Right atrium auricular region (tissue), 2 donors: Measurements from ENCODE around the gene IFNA17. TPM values are rescaled to one million over a fixed set of nuclear protein-coding genes. Genes with fewer than 3 reads are reported as not detected.
A peak's percentile ranks its signal among the peaks of the same experiment; 100 is the strongest.
"Not testable (repeated sequence)": the region's sequence is repeated elsewhere in the genome, so short reads cannot be mapped to it uniquely, and the experiment has no call there.

Experiments used
- DNase-seq: peaks from one replicate; pipeline ENCODE4 v3.0.0-alpha.2; 2019; ENCODE audit warnings: low spot score
- H3K27ac ChIP-seq, 2 donors: fragments of 200-600 bp; sonication (generic); 1 replicate in 1 of 2; 2 replicates in 1 of 2; pipeline ENCODE4 v1.5.1; 2016 to 2019
- H3K27me3 ChIP-seq, 2 donors: fragments of 200-600 bp; sonication (generic); one replicate each; pipeline versions ENCODE4 v1.5.1 to v1.6.0; 2017 to 2019
- H3K36me3 ChIP-seq: fragments of 200-600 bp; sonication (generic); one replicate; pipeline ENCODE4 v1.5.1; 2016
- H3K4me1 ChIP-seq, 2 donors: fragments of 200-600 bp; sonication (generic); one replicate each; pipeline versions ENCODE4 v1.5.1 to v1.6.0; 2017 to 2019
- H3K4me3 ChIP-seq, 2 donors: fragments of 200-600 bp; sonication (generic); 1 replicate in 1 of 2; 2 replicates in 1 of 2; pipeline ENCODE4 v1.5.1; 2017 to 2019; ENCODE audit warnings: mild to moderate bottlenecking in 1 of 2, moderate library complexity in 1 of 2
- H3K9me3 ChIP-seq, 2 donors: fragments of 200-600 bp; sonication (generic); one replicate each; pipeline ENCODE4 v1.5.1; 2019
- CTCF ChIP-seq, 2 donors: fragments of 200-600 bp; sonication (generic); IDR thresholded peaks; one replicate each; pipeline ENCODE4 v1.5.1; 2019; ENCODE audit warnings: antibody characterized with exemption in 2 of 2
- total RNA-seq, 2 donors: library from RNA; depleted of rRNA; stranded (reverse); fragments of >200 nt; gene quantifications; one replicate each; pipeline ENCODE4 v1.1.0, GENCODE V29; 2016

IFNA17 gene
- total RNA-seq, 2 donors from 2014 or later, result not detected

GRCh38 chr9:21213411-21214326 is 14.4 kb downstream of the IFNA17 start:
- H3K36me3 ChIP-seq, H3K4me1 ChIP-seq, H3K27me3 ChIP-seq, H3K27ac ChIP-seq, H3K9me3 ChIP-seq, DNase-seq, H3K4me3 ChIP-seq: not testable (repeated sequence)
- peak in 1 of 2 donors; percentile 15 for TF ChIP-seq CTCF (IDR thresholded peaks at IDR 0.05)

GRCh38 chr9:21212160-21212559 is 15.9 kb downstream of the IFNA17 start:
- not testable (repeated sequence) for H3K27ac ChIP-seq, H3K4me1 ChIP-seq, DNase-seq, H3K27me3 ChIP-seq, H3K4me3 ChIP-seq, H3K36me3 ChIP-seq, H3K9me3 ChIP-seq

GRCh38 chr9:21210782-21211181 is 17.2 kb downstream of the IFNA17 start:
- H3K9me3 ChIP-seq, H3K4me1 ChIP-seq, H3K27me3 ChIP-seq, H3K36me3 ChIP-seq, H3K27ac ChIP-seq, DNase-seq, H3K4me3 ChIP-seq: not testable (repeated sequence)

- no peak for DNase-seq
- Histone ChIP-seq H3K9me3 (no peaks in the 10 kb centered on the region), H3K36me3 (no peaks in the 10 kb centered on the region), H3K27me3 (no peaks in the 10 kb centered on the region), H3K4me1 (no peaks in the 10 kb centered on the region), H3K4me3 (no peak overlapping the region), H3K27ac (no peak overlapping the region)
- no peak for TF ChIP-seq CTCF (IDR thresholded peaks at IDR 0.05)
Observed at GRCh38 chr9:21210311-21210710, 17.7 kb downstream of the IFNA17 start.

GRCh38 chr9:21207043-21207442 is 21.0 kb downstream of the IFNA17 start, which contains the start of gene IFNA10:
TSS of gene IFNA10 (minus strand) at chr9:21207143. CDS start at chr9:21207097, 46 bp downstream.
- H3K27ac ChIP-seq, H3K27me3 ChIP-seq, H3K4me1 ChIP-seq, H3K9me3 ChIP-seq, H3K4me3 ChIP-seq, H3K36me3 ChIP-seq, DNase-seq: not testable (repeated sequence)

DNA sequence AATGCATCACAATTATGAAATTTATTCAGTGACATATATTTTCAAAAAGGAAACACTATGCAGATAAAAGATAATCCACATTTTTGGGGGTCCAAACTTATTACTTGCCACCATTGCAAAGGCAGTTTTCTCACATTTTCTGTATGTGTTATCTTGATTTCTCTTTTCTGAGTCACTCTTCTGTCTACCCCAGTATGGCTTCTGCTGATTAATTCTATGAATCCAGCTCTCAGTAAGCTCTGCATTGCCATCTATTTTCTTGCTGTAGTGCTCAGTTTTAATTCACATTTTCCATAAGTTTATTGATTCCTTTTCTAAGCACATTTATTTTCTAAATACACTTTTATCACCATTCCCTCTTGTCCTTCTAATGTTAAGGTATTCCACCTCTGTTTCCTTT is 22.8 kb downstream of the IFNA17 start:
- Histone ChIP-seq H3K4me3 (no peak overlapping the region), H3K4me1 (no peaks in the 10 kb centered on the region), H3K36me3 (no peaks in the 10 kb centered on the region), H3K9me3 (no peaks in the 10 kb centered on the region), H3K27ac (no peak overlapping the region), H3K27me3 (no peaks in the 10 kb centered on the region)
- TF ChIP-seq CTCF (IDR thresholded peaks at IDR 0.05), result no peak
- no peak for DNase-seq

DNA sequence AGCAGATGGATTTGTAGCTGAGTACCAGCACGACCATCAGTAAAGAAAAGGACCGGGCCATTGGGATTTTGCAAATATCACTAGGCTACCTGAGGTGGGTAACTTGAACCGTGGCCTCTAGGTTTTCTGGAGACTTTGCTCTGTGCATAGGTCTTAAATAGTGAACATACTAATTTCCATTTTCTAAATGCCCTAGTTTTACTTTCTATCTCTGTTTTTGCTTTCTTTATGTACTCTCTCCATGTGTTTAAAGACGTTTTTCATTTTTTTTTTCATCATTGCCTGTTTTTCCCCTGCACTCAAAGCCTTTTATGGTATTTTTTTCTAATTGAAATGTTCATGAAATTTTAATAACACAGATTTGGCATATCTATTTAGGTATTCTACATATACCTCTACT is 25.9 kb downstream of the IFNA17 start, which contains the start of gene IFNA7:
IFNA7 (minus strand) TSS at position 101 of the 400 bp plus-strand sequence; CDS start at position 61, 40 bp downstream.
- H3K4me3 ChIP-seq, DNase-seq, H3K9me3 ChIP-seq, H3K36me3 ChIP-seq, H3K27me3 ChIP-seq, H3K4me1 ChIP-seq, H3K27ac ChIP-seq: not testable (repeated sequence)
